Liver (tissue), 9 donors: Measurements from ENCODE around the gene NCOA3. TPM values are rescaled to one million over a fixed set of nuclear protein-coding genes. Genes with fewer than 3 reads are reported as not detected.

Experiments used
- DNase-seq: peaks from one replicate; pipeline ENCODE4 v3.0.0-alpha.2; 2017; ENCODE audit warnings: low spot score
- H3K27ac ChIP-seq, 2 donors: one replicate each; pipeline ENCODE4 v1.7.0; 2013; ENCODE audit warnings: inconsistent platforms in 2 of 2, low read length in 2 of 2, control low read depth in 1 of 2, low read depth in 1 of 2, mild to moderate bottlenecking in 1 of 2
- H3K27me3 ChIP-seq, 4 donors: one replicate each; pipeline versions ENCODE4 v1.6.1 to v1.7.0; 2013; ENCODE audit warnings: low read length in 3 of 4, inconsistent platforms in 1 of 4, mild to moderate bottlenecking in 1 of 4, moderate library complexity in 1 of 4; ENCODE audit not compliant: control insufficient read depth in 4 of 4, insufficient read depth in 4 of 4
- H3K36me3 ChIP-seq, 4 donors: one replicate each; pipeline versions ENCODE4 v1.6.1 to v1.7.0; 2013; ENCODE audit warnings: low read length in 3 of 4, mild to moderate bottlenecking in 3 of 4, low read depth in 1 of 4, moderate library complexity in 1 of 4; ENCODE audit not compliant: control insufficient read depth in 4 of 4, insufficient read depth in 3 of 4
- H3K4me1 ChIP-seq, 4 donors: one replicate each; pipeline versions ENCODE4 v1.6.1 to v1.7.0; 2013; ENCODE audit warnings: low read length in 3 of 4, mild to moderate bottlenecking in 3 of 4, moderate library complexity in 1 of 4; ENCODE audit not compliant: control insufficient read depth in 4 of 4, insufficient read depth in 4 of 4
- H3K4me3 ChIP-seq, 3 donors: one replicate each; pipeline versions ENCODE4 v1.6.1 to v1.7.0; 2013; ENCODE audit warnings: low read length in 3 of 3, control low read depth in 1 of 3, low read depth in 1 of 3, mild to moderate bottlenecking in 1 of 3
- H3K9ac ChIP-seq, 2 donors: one replicate each; pipeline ENCODE4 v1.7.0; 2013; ENCODE audit warnings: low read length in 2 of 2, mild to moderate bottlenecking in 2 of 2, moderate library complexity in 2 of 2, control low read depth in 1 of 2, low read depth in 1 of 2
- H3K9me3 ChIP-seq, 4 donors: one replicate each; pipeline versions ENCODE4 v1.6.1 to v1.7.0; 2013; ENCODE audit warnings: low read length in 3 of 4; ENCODE audit not compliant: control insufficient read depth in 4 of 4
- EGR1 ChIP-seq, 2 donors: IDR thresholded peaks; 2 replicates each; pipeline ENCODE4 v1.6.1; 2016 to 2018; ENCODE audit warnings: antibody characterized with exemption in 2 of 2, low read depth in 2 of 2
- FOXA1 ChIP-seq: IDR thresholded peaks from 2 replicates; pipeline ENCODE4 v1.6.1; 2016; ENCODE audit warnings: antibody characterized with exemption
- FOXA2 ChIP-seq: IDR thresholded peaks from 2 replicates; pipeline ENCODE4 v1.6.1; 2016; ENCODE audit warnings: antibody characterized with exemption
- GABPA ChIP-seq, 2 donors: IDR thresholded peaks in 1 of 2; conservative IDR thresholded peaks in 1 of 2; 2 replicates each; pipeline ENCODE4 v1.6.1; 2016; ENCODE audit warnings: antibody characterized with exemption in 2 of 2, mild to moderate bottlenecking in 1 of 2, moderate library complexity in 1 of 2
- HNF4A ChIP-seq, 2 donors: conservative IDR thresholded peaks; 2 replicates each; pipeline ENCODE4 v1.6.1; 2016; ENCODE audit warnings: antibody characterized with exemption in 2 of 2, mild to moderate bottlenecking in 2 of 2
- HNF4G ChIP-seq: IDR thresholded peaks from 2 replicates; pipeline ENCODE4 v1.6.1; 2016; ENCODE audit warnings: antibody characterized with exemption
- JUND ChIP-seq, 2 donors: IDR thresholded peaks; 2 replicates each; pipeline ENCODE4 v1.6.1; 2016; ENCODE audit warnings: antibody characterized with exemption in 2 of 2
- MAX ChIP-seq: IDR thresholded peaks from 2 replicates; pipeline ENCODE4 v1.6.1; 2016; ENCODE audit warnings: antibody characterized with exemption
- NR2F2 ChIP-seq: IDR thresholded peaks from 2 replicates; pipeline ENCODE4 v1.6.1; 2016; ENCODE audit warnings: antibody characterized with exemption
- RAD21 ChIP-seq, 2 donors: IDR thresholded peaks; 2 replicates each; pipeline ENCODE4 v1.6.1; 2016; ENCODE audit warnings: antibody characterized with exemption in 2 of 2, mild to moderate bottlenecking in 2 of 2
- RXRA ChIP-seq, 2 donors: IDR thresholded peaks; 2 replicates each; pipeline ENCODE4 v1.6.1; 2017 to 2018; ENCODE audit warnings: antibody characterized with exemption in 2 of 2, mild to moderate bottlenecking in 1 of 2
- SP1 ChIP-seq: IDR thresholded peaks from 2 replicates; pipeline ENCODE4 v1.6.1; 2018; ENCODE audit warnings: antibody characterized with exemption, mild to moderate bottlenecking
- TAF1 ChIP-seq: conservative IDR thresholded peaks from 2 replicates; pipeline ENCODE4 v1.6.1; 2016; ENCODE audit warnings: antibody characterized with exemption, mild to moderate bottlenecking
- YY1 ChIP-seq: IDR thresholded peaks from 2 replicates; pipeline ENCODE4 v1.6.1; 2016; ENCODE audit warnings: antibody characterized with exemption, mild to moderate bottlenecking
- ZBTB33 ChIP-seq: IDR thresholded peaks from 2 replicates; pipeline ENCODE4 v1.6.1; 2016; ENCODE audit warnings: antibody characterized with exemption
- WGBS: extraction: QIAGEN DNeasy Blood & Tissue Kit; methylation state at CpG from one replicate; pipeline ENCODE4 v1.1.7; 2013; 5-methylcytosine and 5-hydroxymethylcytosine counted together
- polyA plus RNA-seq, 2 donors: library from polyadenylated mRNA; stranded (reverse) in 1 of 2; unstranded in 1 of 2; fragments of 200-250 nt in 1 of 2; fragments of >200 nt in 1 of 2; fragmentation: Nextera tagmentation in 1 of 2; extraction: Ambion mirVana in 1 of 2; gene quantifications; one replicate each; pipeline versions ENCODE4 v1.2.1 to v1.2.3, GENCODE V29; 2013 to 2015
- total RNA-seq, 2 donors: library from RNA; depleted of rRNA; stranded (reverse); fragments of >200 nt; gene quantifications; one replicate each; pipeline ENCODE4 v1.2.3, GENCODE V29; 2014
- TF ChIP-seq, protein P1 (sequence below): fragments of 150-350 bp; IDR thresholded peaks from 2 replicates; pipeline ENCODE4 v1.5.1; 2017; ENCODE audit warnings: improper control_type of control experiment, low read depth, low read length; ENCODE audit not compliant: missing input control
- donor health status: healthy.
- donor health status: healthy.
- donor health status: healthy.
- donor health status: healthy.
- donor health status: healthy.

NCOA3 gene
- total and polyA plus RNA-seq, 4 donors = 3.8 to 18.2 (median 8.9) TPM

GRCh38 chr20:47545499-47545898, 43.8 kb downstream of the NCOA3 start:
- Histone ChIP-seq H3K36me3 (no peaks in the 10 kb centered on the region), H3K9ac (no peak overlapping the region), H3K27ac (no peak overlapping the region), H3K27me3 (no peaks in the 10 kb centered on the region), H3K9me3 (no peaks in the 10 kb centered on the region), H3K4me3 (no peak overlapping the region), H3K4me1 (no peaks in the 10 kb centered on the region)
- TF ChIP-seq YY1 (no peak), TAF1 (no peak), NR2F2 (no peak), ZBTB33 (no peak), FOXA1 (no peak), SP1 (no peak), RAD21 (IDR thresholded peaks at IDR 0.05) (no peak), HNF4G (no peak)
- no peak for DNase-seq
- 98% methylated on average over 4 of the region's 4 CpGs for WGBS

GRCh38 chr20:47546184-47547033, 44.7 kb downstream of the NCOA3 start:
- Histone ChIP-seq H3K27ac (no peak overlapping the region), H3K36me3 (no peaks in the 10 kb centered on the region), H3K9me3 (no peaks in the 10 kb centered on the region), H3K27me3 (no peaks in the 10 kb centered on the region), H3K4me1 (no peaks in the 10 kb centered on the region), H3K9ac (no peak overlapping the region), H3K4me3 (no peak overlapping the region)
- WGBS = 91% methylated on average over 13 of the region's 13 CpGs
- TF ChIP-seq NR2F2 = no peak
- TF ChIP-seq MAX = no peak
- TF ChIP-seq HNF4A (conservative IDR thresholded peaks at IDR 0.05) = no peak
- no peak for TF ChIP-seq JUND (IDR thresholded peaks at IDR 0.05)
- no peak for TF ChIP-seq EGR1 (IDR thresholded peaks at IDR 0.05; ENCODE audit: low read depth in 2 of 2)
- no peak for DNase-seq

- no peaks in the 10 kb centered on the region for H3K27me3 ChIP-seq
- DNase-seq = no peak
- no peaks in the 10 kb centered on the region for H3K36me3 ChIP-seq
- TF ChIP-seq GABPA (IDR thresholded peaks at IDR 0.05 in 1 of 2, conservative IDR thresholded peaks at IDR 0.05 in 1 of 2) (no peak), MAX (no peak), ZBTB33 (no peak), EGR1 (IDR thresholded peaks at IDR 0.05; ENCODE audit: low read depth in 2 of 2) (no peak), RXRA (IDR thresholded peaks at IDR 0.05) (no peak), HNF4G (no peak), FOXA2 (no peak), YY1 (no peak), JUND (IDR thresholded peaks at IDR 0.05) (no peak), FOXA1 (no peak), RAD21 (IDR thresholded peaks at IDR 0.05) (no peak), NR2F2 (no peak)
- TF ChIP-seq, protein P1, sequence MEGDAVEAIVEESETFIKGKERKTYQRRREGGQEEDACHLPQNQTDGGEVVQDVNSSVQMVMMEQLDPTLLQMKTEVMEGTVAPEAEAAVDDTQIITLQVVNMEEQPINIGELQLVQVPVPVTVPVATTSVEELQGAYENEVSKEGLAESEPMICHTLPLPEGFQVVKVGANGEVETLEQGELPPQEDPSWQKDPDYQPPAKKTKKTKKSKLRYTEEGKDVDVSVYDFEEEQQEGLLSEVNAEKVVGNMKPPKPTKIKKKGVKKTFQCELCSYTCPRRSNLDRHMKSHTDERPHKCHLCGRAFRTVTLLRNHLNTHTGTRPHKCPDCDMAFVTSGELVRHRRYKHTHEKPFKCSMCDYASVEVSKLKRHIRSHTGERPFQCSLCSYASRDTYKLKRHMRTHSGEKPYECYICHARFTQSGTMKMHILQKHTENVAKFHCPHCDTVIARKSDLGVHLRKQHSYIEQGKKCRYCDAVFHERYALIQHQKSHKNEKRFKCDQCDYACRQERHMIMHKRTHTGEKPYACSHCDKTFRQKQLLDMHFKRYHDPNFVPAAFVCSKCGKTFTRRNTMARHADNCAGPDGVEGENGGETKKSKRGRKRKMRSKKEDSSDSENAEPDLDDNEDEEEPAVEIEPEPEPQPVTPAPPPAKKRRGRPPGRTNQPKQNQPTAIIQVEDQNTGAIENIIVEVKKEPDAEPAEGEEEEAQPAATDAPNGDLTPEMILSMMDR = no peak
- no peak overlapping the region for H3K27ac ChIP-seq
- H3K9ac ChIP-seq = no peak overlapping the region
- WGBS = 94% methylated on average over 5 of the region's 5 CpGs
- peaks cover 0 to 1% (median 0%) of the 10 kb centered on the region in 4 donors for H3K4me1 ChIP-seq
- H3K4me3 ChIP-seq = no peak overlapping the region
- no peaks in the 10 kb centered on the region for H3K9me3 ChIP-seq
Observed at GRCh38 chr20:47547034-47547387, 45.3 kb downstream of the NCOA3 start.
